ENCODE data around the gene CACNA1G.

The CACNA1G gene

DNA sequence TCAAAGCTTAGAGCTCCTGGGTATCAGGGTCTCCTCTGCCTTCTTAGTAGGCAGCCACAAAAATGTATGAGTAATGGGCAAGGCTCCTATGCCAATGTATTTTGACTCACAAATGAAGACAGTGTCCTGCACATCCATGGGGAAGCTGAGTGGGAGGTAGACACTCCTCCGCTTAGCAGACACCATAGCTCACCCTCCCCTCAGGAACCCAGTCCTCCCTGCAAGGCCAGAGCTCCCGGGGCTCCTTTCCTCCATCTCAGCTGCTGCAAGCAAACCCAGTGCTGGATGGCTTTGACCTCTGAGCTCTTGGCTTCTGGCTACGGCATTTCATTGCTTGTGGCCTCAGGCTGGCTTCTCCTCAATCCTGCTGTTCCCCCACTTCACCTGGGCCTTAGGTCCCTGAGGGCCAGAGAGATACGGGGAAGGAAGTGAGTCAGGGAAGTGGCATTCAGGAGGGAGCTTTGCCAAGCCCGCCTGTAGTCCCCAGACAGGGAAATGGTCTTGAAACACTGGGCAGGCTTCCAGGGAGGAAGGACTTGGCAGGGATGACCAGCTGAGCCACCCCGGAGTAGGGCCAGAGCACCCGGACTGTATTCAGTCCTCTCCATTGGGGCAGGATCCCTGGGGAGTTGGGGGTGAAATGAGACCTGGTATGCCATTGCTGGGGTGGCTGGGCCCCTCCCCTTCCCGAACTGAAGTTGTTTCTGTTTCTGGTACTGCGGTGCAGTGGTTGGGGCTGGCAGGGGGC, 78.6 kb downstream of the CACNA1G start:
- H3K4ac ChIP-seq (ENCODE audit: low read depth in 1 of 2, low read length in 2 of 2): peak overlapping the region in 1 of 2 experiments; percentile 85
- no peak overlapping the region for H2BK15ac ChIP-seq (ENCODE audit: low read depth, poor library complexity, severe bottlenecking)
- no peak overlapping the region for H3K14ac ChIP-seq (ENCODE audit: low read length in 2 of 2)
- H3K36me3 ChIP-seq (ENCODE audit: control insufficient read depth in 1 of 2, insufficient read depth in 2 of 2, low read depth in 1 of 2, low read length in 2 of 2): peaks cover 0 to 4% of the 10 kb centered on the region in 2 experiments
- H4K8ac ChIP-seq (ENCODE audit: low read length): peak overlapping the region; percentile 8
- peak overlapping the region in 1 of 2 experiments; percentile 3 for H3K4me3 ChIP-seq (ENCODE audit: insufficient read depth in 1 of 2, low read depth in 1 of 2, low read length in 2 of 2)
- H3K9ac ChIP-seq (ENCODE audit: low read length): peak overlapping the region; percentile 30
- H3K79me1 ChIP-seq (replicated peaks; ENCODE audit: low read length, poor library complexity, severe bottlenecking): peaks cover 11% of the 10 kb centered on the region
- H3K27me3 ChIP-seq (ENCODE audit: control insufficient read depth in 1 of 2, insufficient read depth in 1 of 2, low read length in 2 of 2): peaks cover 0 to 4% of the 10 kb centered on the region in 2 experiments
- peak overlapping the region; percentile 84 for H2BK5ac ChIP-seq (ENCODE audit: low read depth, low read length, poor library complexity, severe bottlenecking)
- H3K18ac ChIP-seq (ENCODE audit: low read depth in 1 of 2, low read length in 2 of 2): peak overlapping the region; percentile 60 to 92
- peak; percentile 91 for DNase-seq
- H2AFZ ChIP-seq (ENCODE audit: low read depth, low read length): no peak overlapping the region
- peak overlapping the region; percentile 50 for H2BK120ac ChIP-seq (ENCODE audit: low read depth, low read length)
- no peak overlapping the region for H3K23ac ChIP-seq (ENCODE audit: low read length in 2 of 2)
- H3K4me2 ChIP-seq (ENCODE audit: low read length, poor library complexity, severe bottlenecking): peak overlapping the region; percentile 8
- H3K27ac ChIP-seq (ENCODE audit: low read length, poor library complexity, severe bottlenecking): peak overlapping the region; percentile 91
- no peak overlapping the region for H2AK5ac ChIP-seq (ENCODE audit: low read length, severe bottlenecking)
- H3K4me1 ChIP-seq (ENCODE audit: control insufficient read depth, insufficient read depth, low read depth, low read length): peaks cover 65% of the 10 kb centered on the region
- H2BK12ac ChIP-seq (ENCODE audit: low read length in 2 of 2): peak overlapping the region; percentile 23 to 79
- H3K9me3 ChIP-seq (ENCODE audit: control insufficient read depth, low read length): no peaks in the 10 kb centered on the region
- 0% methylated on average over 8 of the region's 9 CpGs for WGBS
- H4K91ac ChIP-seq (ENCODE audit: low read length): peak overlapping the region; percentile 35

DNA sequence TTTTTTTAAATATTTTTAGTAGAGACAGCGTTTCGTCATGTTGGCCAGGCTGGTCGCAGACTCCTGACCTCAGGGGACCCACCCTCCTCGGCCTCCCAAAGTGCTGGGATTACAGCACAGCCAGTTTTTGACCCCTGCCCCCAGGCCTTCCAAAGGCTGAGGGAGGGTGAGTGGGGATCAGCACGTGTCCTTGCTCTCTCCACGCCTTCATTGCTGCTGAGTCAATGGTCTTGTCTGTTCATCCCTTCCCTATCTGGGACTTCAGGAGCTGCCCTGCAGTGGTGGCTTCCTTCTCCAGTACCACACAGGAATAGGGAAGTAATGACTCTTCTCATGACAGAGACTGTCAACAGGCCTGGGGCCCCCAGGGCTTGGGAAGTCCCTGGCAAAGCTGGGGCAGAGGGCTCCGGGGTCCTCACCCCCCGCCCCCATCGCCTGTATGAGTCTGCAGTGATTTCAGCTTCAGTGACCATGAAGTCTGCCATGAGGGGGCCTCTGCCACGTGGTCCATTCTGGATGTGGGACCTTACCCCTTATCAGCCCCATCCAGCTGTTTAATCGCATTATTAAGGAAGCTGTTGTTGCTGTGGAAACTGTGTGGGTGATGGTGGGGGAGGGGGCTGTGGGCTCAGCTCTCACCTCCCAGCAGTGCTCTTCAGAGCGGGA, 80.3 kb downstream of the CACNA1G start:
- peaks cover 8% of the 10 kb centered on the region for H3K79me1 ChIP-seq (replicated peaks; ENCODE audit: low read length, poor library complexity, severe bottlenecking)
- H3K4me1 ChIP-seq (ENCODE audit: control insufficient read depth, insufficient read depth, low read depth, low read length): peaks cover 56% of the 10 kb centered on the region
- H4K8ac ChIP-seq (ENCODE audit: low read length): peak overlapping the region; percentile 33
- H3K27ac ChIP-seq (ENCODE audit: low read length, poor library complexity, severe bottlenecking): peak overlapping the region; percentile 23
- H3K9ac ChIP-seq (ENCODE audit: low read length): no peak overlapping the region
- peak overlapping the region; percentile 11 for H2AK5ac ChIP-seq (ENCODE audit: low read length, severe bottlenecking)
- no peak overlapping the region for H3K23ac ChIP-seq (ENCODE audit: low read length in 2 of 2)
- peaks cover 0 to 4% of the 10 kb centered on the region in 2 experiments for H3K36me3 ChIP-seq (ENCODE audit: control insufficient read depth in 1 of 2, insufficient read depth in 2 of 2, low read depth in 1 of 2, low read length in 2 of 2)
- WGBS: 45% methylated on average over 11 of the region's 12 CpGs
- no peak overlapping the region for H3K4me3 ChIP-seq (ENCODE audit: insufficient read depth in 1 of 2, low read depth in 1 of 2, low read length in 2 of 2)
- no peak overlapping the region for H2BK5ac ChIP-seq (ENCODE audit: low read depth, low read length, poor library complexity, severe bottlenecking)
- peak overlapping the region; percentile 64 for H2BK120ac ChIP-seq (ENCODE audit: low read depth, low read length)
- peak overlapping the region in 1 of 2 experiments; percentile 77 for H3K18ac ChIP-seq (ENCODE audit: low read depth in 1 of 2, low read length in 2 of 2)
- no peak overlapping the region for H3K14ac ChIP-seq (ENCODE audit: low read length in 2 of 2)
- peak; percentile 58 for DNase-seq
- H2BK12ac ChIP-seq (ENCODE audit: low read length in 2 of 2): peak overlapping the region; percentile 12 to 75
- H2BK15ac ChIP-seq (ENCODE audit: low read depth, poor library complexity, severe bottlenecking): no peak overlapping the region
- H4K91ac ChIP-seq (ENCODE audit: low read length): peak overlapping the region; percentile 52
- H3K27me3 ChIP-seq (ENCODE audit: control insufficient read depth in 1 of 2, insufficient read depth in 1 of 2, low read length in 2 of 2): no peaks in the 10 kb centered on the region
- H3K4me2 ChIP-seq (ENCODE audit: low read length, poor library complexity, severe bottlenecking): no peak overlapping the region
- no peaks in the 10 kb centered on the region for H3K9me3 ChIP-seq (ENCODE audit: control insufficient read depth, low read length)
- H3K4ac ChIP-seq (ENCODE audit: low read depth in 1 of 2, low read length in 2 of 2): peak overlapping the region; percentile 10 to 47
- peak overlapping the region; percentile 5 for H2AFZ ChIP-seq (ENCODE audit: low read depth, low read length)

DNA sequence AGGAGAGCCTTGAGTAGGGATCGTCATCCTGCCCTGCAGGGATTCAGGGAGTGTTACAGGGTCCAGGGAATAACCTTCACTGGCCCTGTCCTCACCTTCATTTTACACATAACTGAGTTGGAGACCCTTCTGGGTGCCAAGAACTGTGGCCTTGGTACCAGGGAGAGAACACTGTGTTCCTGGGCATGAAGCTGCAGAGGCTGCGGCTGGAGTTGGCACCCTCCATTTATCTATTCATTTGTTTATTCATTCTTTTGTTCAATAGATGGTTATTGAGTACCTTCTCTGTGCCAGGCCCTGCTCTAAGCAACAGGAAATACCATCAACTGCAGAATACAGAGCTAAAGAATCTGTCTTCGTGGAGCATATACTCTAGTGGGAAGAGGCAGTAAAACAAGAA, 80.8 kb downstream of the CACNA1G start:
- Histone ChIP-seq H2AFZ (ENCODE audit: low read depth, low read length) (no peak overlapping the region), H3K4me2 (ENCODE audit: low read length, poor library complexity, severe bottlenecking) (no peak overlapping the region), H3K18ac (ENCODE audit: low read depth in 1 of 2, low read length in 2 of 2) (peak overlapping the region in 1 of 2 experiments; percentile 77), H4K91ac (ENCODE audit: low read length) (peak overlapping the region; percentile 52), H3K9ac (ENCODE audit: low read length) (no peak overlapping the region), H3K27me3 (ENCODE audit: control insufficient read depth in 1 of 2, insufficient read depth in 1 of 2, low read length in 2 of 2) (no peaks in the 10 kb centered on the region), H4K8ac (ENCODE audit: low read length) (peak overlapping the region; percentile 33), H2BK5ac (ENCODE audit: low read depth, low read length, poor library complexity, severe bottlenecking) (no peak overlapping the region), H2BK12ac (ENCODE audit: low read length in 2 of 2) (peak overlapping the region in 1 of 2 experiments; percentile 75), H3K27ac (ENCODE audit: low read length, poor library complexity, severe bottlenecking) (no peak overlapping the region), H2BK15ac (ENCODE audit: low read depth, poor library complexity, severe bottlenecking) (no peak overlapping the region), H3K36me3 (ENCODE audit: control insufficient read depth in 1 of 2, insufficient read depth in 2 of 2, low read depth in 1 of 2, low read length in 2 of 2) (peaks cover 0 to 4% of the 10 kb centered on the region in 2 experiments), H2BK120ac (ENCODE audit: low read depth, low read length) (peak overlapping the region; percentile 64), H3K4me1 (ENCODE audit: control insufficient read depth, insufficient read depth, low read depth, low read length) (peaks cover 53% of the 10 kb centered on the region), H3K79me1 (replicated peaks; ENCODE audit: low read length, poor library complexity, severe bottlenecking) (peaks cover 8% of the 10 kb centered on the region), H2AK5ac (ENCODE audit: low read length, severe bottlenecking) (peak overlapping the region; percentile 11), H3K14ac (ENCODE audit: low read length in 2 of 2) (no peak overlapping the region), H3K4ac (ENCODE audit: low read depth in 1 of 2, low read length in 2 of 2) (peak overlapping the region in 1 of 2 experiments; percentile 47), H3K23ac (ENCODE audit: low read length in 2 of 2) (no peak overlapping the region), H3K4me3 (ENCODE audit: insufficient read depth in 1 of 2, low read depth in 1 of 2, low read length in 2 of 2) (no peak overlapping the region), H3K9me3 (ENCODE audit: control insufficient read depth, low read length) (no peaks in the 10 kb centered on the region)
- no peak for DNase-seq
- WGBS: 51% methylated on average over 3 of the region's 3 CpGs
